GM23338 (cell line): Measurements from ENCODE around the gene KIF18B. TPM values are rescaled to one million over a fixed set of nuclear protein-coding genes. Genes with fewer than 3 reads are reported as not detected.

ENCODE experiments used
- ATAC-seq: fragments of 200-7000 bp; cut with Tn5 transposase; 3 replicates; pipeline ENCODE4 v1.9.1; 2020
- DNase-seq: peaks from one replicate; pipeline ENCODE4 v3.0.0-alpha.2; 2015; ENCODE audit warnings: low spot score
- H2AFZ ChIP-seq: fragments of 200-600 bp; sonication (generic); 2 replicates; pipeline ENCODE4 v1.8.0; 2016; ENCODE audit warnings: antibody characterized with exemption, mild to moderate bottlenecking, moderate library complexity
- H3F3A ChIP-seq: fragments of 200-600 bp; sonication (generic); replicated peaks from 2 replicates; pipeline ENCODE4 v1.8.0; 2017; ENCODE audit warnings: antibody characterized with exemption, mixed run types, low read depth
- H3K27ac ChIP-seq: fragments of 200-600 bp; sonication (generic); 2 replicates; pipeline ENCODE4 v1.6.1; 2016; ENCODE audit warnings: low read depth
- H3K27me3 ChIP-seq: fragments of 200-600 bp; sonication (generic); 2 replicates; pipeline ENCODE4 v1.8.0; 2016; ENCODE audit warnings: mild to moderate bottlenecking, mixed run types, moderate library complexity; ENCODE audit not compliant: insufficient read depth
- H3K36me3 ChIP-seq: fragments of 200-600 bp; sonication (generic); 2 replicates; pipeline ENCODE4 v1.8.0; 2016; ENCODE audit warnings: mild to moderate bottlenecking; ENCODE audit not compliant: insufficient read depth
- H3K4me1 ChIP-seq: fragments of 200-600 bp; sonication (generic); 2 replicates; pipeline ENCODE4 v1.8.0; 2016; ENCODE audit warnings: mild to moderate bottlenecking, moderate library complexity; ENCODE audit not compliant: insufficient read depth
- H3K4me2 ChIP-seq: fragments of 200-600 bp; sonication (generic); 2 replicates; pipeline ENCODE4 v1.7.1; 2017; ENCODE audit warnings: mixed run types
- H3K4me3 ChIP-seq: fragments of 200-600 bp; sonication (generic); 2 replicates; pipeline ENCODE4 v1.6.1; 2016; ENCODE audit warnings: mixed run types
- H3K79me2 ChIP-seq: fragments of 200-600 bp; sonication (generic); replicated peaks from 2 replicates; pipeline ENCODE4 v1.8.0; 2017; ENCODE audit warnings: mild to moderate bottlenecking; ENCODE audit not compliant: insufficient read depth
- H3K9me2 ChIP-seq: fragments of 200-600 bp; sonication (generic); 2 replicates; pipeline ENCODE4 v1.8.0; 2017; ENCODE audit not compliant: insufficient read depth
- H4K20me1 ChIP-seq: fragments of 200-600 bp; sonication (generic); replicated peaks from 2 replicates; pipeline ENCODE4 v1.8.0; 2017; ENCODE audit warnings: mild to moderate bottlenecking; ENCODE audit not compliant: insufficient read depth
- H3K27ac Mint-ChIP-seq: 2 replicates; pipeline ENCODE4 v1.8.0; 2020; ENCODE audit warnings: inconsistent platforms, mild to moderate bottlenecking, moderate library complexity, mixed read lengths
- H3K27me3 Mint-ChIP-seq: 3 replicates; pipeline ENCODE4 v1.8.0; 2022; ENCODE audit warnings: low read depth, mild to moderate bottlenecking, moderate library complexity, mixed read lengths, inconsistent platforms; ENCODE audit not compliant: insufficient read depth, poor library complexity
- H3K36me3 Mint-ChIP-seq: 3 replicates; pipeline ENCODE4 v1.8.0; 2021; ENCODE audit warnings: low read depth, mild to moderate bottlenecking, inconsistent platforms, moderate library complexity, mixed read lengths
- H3K4me1 Mint-ChIP-seq: 3 replicates; pipeline ENCODE4 v1.8.0; 2020; ENCODE audit warnings: mild to moderate bottlenecking, inconsistent platforms, mixed read lengths
- H3K4me3 Mint-ChIP-seq: 3 replicates; pipeline ENCODE4 v1.8.0; 2021; ENCODE audit warnings: moderate library complexity, mild to moderate bottlenecking, inconsistent platforms, mixed read lengths
- H3K9me3 Mint-ChIP-seq: 3 replicates; pipeline ENCODE4 v1.8.0; 2020; ENCODE audit warnings: moderate library complexity, mild to moderate bottlenecking, inconsistent platforms, mixed read lengths
- CREB1 ChIP-seq: fragments of 250-450 bp; sonication (Bioruptor Pico); IDR thresholded peaks from 2 replicates; pipeline ENCODE4 v1.5.0; 2020; ENCODE audit warnings: low read depth, mild to moderate bottlenecking, moderate library complexity
- ETS1 ChIP-seq: IDR thresholded peaks from 2 replicates; pipeline ENCODE4 v1.6.1; 2016; ENCODE audit warnings: antibody characterized with exemption
- EZH2 ChIP-seq: fragments of 200-600 bp; sonication (generic); IDR thresholded peaks from one replicate; pipeline ENCODE4 v1.8.0; 2017; ENCODE audit warnings: antibody characterized with exemption, mild to moderate bottlenecking, low read depth; ENCODE audit not compliant: unreplicated experiment
- EZH2phosphoT487 ChIP-seq: fragments of 200-600 bp; sonication (generic); IDR thresholded peaks from one replicate; pipeline ENCODE4 v1.8.1; 2018; ENCODE audit warnings: antibody characterized with exemption; ENCODE audit not compliant: unreplicated experiment
- JUNB ChIP-seq: IDR thresholded peaks from one replicate; pipeline ENCODE4 v1.6.1; 2016; ENCODE audit warnings: antibody characterized with exemption; ENCODE audit not compliant: unreplicated experiment
- NANOG ChIP-seq: IDR thresholded peaks from 2 replicates; pipeline ENCODE4 v1.6.1; 2016; ENCODE audit warnings: antibody characterized with exemption, borderline replicate concordance
- POLR2AphosphoS5 ChIP-seq: IDR thresholded peaks from 2 replicates; pipeline ENCODE4 v1.6.1; 2016; ENCODE audit warnings: antibody characterized with exemption, low read depth
- REST ChIP-seq: IDR thresholded peaks from one replicate; pipeline ENCODE4 v1.6.1; 2018; ENCODE audit warnings: antibody characterized with exemption; ENCODE audit not compliant: unreplicated experiment
- STAT1 ChIP-seq: IDR thresholded peaks from one replicate; pipeline ENCODE4 v1.6.1; 2016; ENCODE audit warnings: antibody characterized with exemption; ENCODE audit not compliant: unreplicated experiment
- ZNF114 ChIP-seq: fragments of 250-450 bp; sonication (Bioruptor Pico); IDR thresholded peaks from 2 replicates; pipeline ENCODE4 v1.5.0; 2020; ENCODE audit warnings: mild to moderate bottlenecking, moderate library complexity
- ZNF462 ChIP-seq: fragments of 250-450 bp; sonication (Bioruptor Pico); IDR thresholded peaks from 2 replicates; pipeline ENCODE4 v1.5.0; 2020; ENCODE audit warnings: mild to moderate bottlenecking, moderate library complexity
- polyA plus RNA-seq: library from polyadenylated mRNA; unstranded; fragments of >200 nt; fragmentation: Nextera tagmentation; extraction: Ambion mirVana; gene quantifications from 2 replicates; pipeline ENCODE4 v1.2.1, GENCODE V29; 2016
- total RNA-seq: library from RNA; depleted of rRNA; stranded (reverse); fragments of >200 nt; shearing (Covaris generic); gene quantifications from 2 replicates; pipeline ENCODE4 v1.2.3, GENCODE V29; 2014

The KIF18B gene
- total and polyA plus RNA-seq, 2 experiments from 2014 or later: 14.1 to 28.4 TPM

- peaks cover 3% of the 10 kb centered on the region; the same call in 2 of the 3 replicates for H3K36me3 Mint-ChIP-seq
- H3K27ac Mint-ChIP-seq: no peak overlapping the region
- no peak overlapping the region for H3K4me2 ChIP-seq
- no peak overlapping the region; the same call in 2 of the 3 replicates for H3K4me3 Mint-ChIP-seq
- no peak overlapping the region for H3K27ac ChIP-seq
- peaks cover 10% of the 10 kb centered on the region for H3K4me1 Mint-ChIP-seq
- no peaks in the 10 kb centered on the region for H3K27me3 ChIP-seq
- no peak overlapping the region for H2AFZ ChIP-seq
- H3F3A ChIP-seq: no peaks in the 10 kb centered on the region
- H3K4me3 ChIP-seq: no peak overlapping the region
- no peaks in the 10 kb centered on the region for H4K20me1 ChIP-seq
- no peaks in the 10 kb centered on the region for H3K79me2 ChIP-seq
- H3K4me1 ChIP-seq: no peaks in the 10 kb centered on the region
- ATAC-seq (no peak), DNase-seq (no peak)
- no peak for TF ChIP-seq ETS1
- no peak for TF ChIP-seq POLR2AphosphoS5
- TF ChIP-seq REST: no peak
- no peak for TF ChIP-seq STAT1
- TF ChIP-seq ZNF114 (CRISPR knock-in tag): no peak
- no peak for TF ChIP-seq CREB1 (CRISPR knock-in tag)
- no peak for TF ChIP-seq EZH2phosphoT487
- TF ChIP-seq EZH2: no peak
- TF ChIP-seq ZNF462 (CRISPR knock-in tag): no peak
- no peak for TF ChIP-seq JUNB
- TF ChIP-seq NANOG: no peak
- peaks cover 15% of the 10 kb centered on the region for H3K9me3 Mint-ChIP-seq
- H3K9me2 ChIP-seq: no peaks in the 10 kb centered on the region
- H3K36me3 ChIP-seq: no peaks in the 10 kb centered on the region
- H3K27me3 Mint-ChIP-seq: peaks cover 10% of the 10 kb centered on the region
Measured at GRCh38 chr17:44996304-44996703, 48.7 kb upstream of the KIF18B start.
